ENCODE data around the gene FBXW4. TPM values are rescaled to one million over a fixed set of nuclear protein-coding genes. Genes with fewer than 3 reads are reported as not detected.

The FBXW4 gene
- total and polyA plus RNA-seq, 8 donors: 36.6 to 95.3 (median 42.6) TPM

GRCh38 chr10:101619983-101620382 is 75.0 kb downstream of the FBXW4 start:
- no peak for DNase-seq
- Histone ChIP-seq H3K27ac (no peak overlapping the region), H3K4me1 (no peaks in the 10 kb centered on the region), H3K36me3 (peaks cover 22 to 97% (median 91%) of the 10 kb centered on the region in 4 donors), H3K27me3 (no peaks in the 10 kb centered on the region), H3K4me3 (no peak overlapping the region), H3K9me3 (no peaks in the 10 kb centered on the region)
- 91 to 98% (median 97%) methylated on average over 6 of the region's 6 CpGs for WGBS, 5 donors
- TF ChIP-seq POLR2AphosphoS5 (IDR thresholded peaks at IDR 0.05) (no peak), EP300 (IDR thresholded peaks at IDR 0.05) (no peak), CTCF (IDR thresholded peaks at IDR 0.05) (no peak), POLR2A (IDR thresholded peaks at IDR 0.05) (no peak)
- intact Hi-C loops (cut with DNase I; ENCODE audit: low total_unique reads): no loop called here

- Histone ChIP-seq H3K36me3 (peaks cover 18 to 88% (median 80%) of the 10 kb centered on the region in 4 donors), H3K4me1 (no peaks in the 10 kb centered on the region), H3K27ac (no peak overlapping the region), H3K4me3 (no peak overlapping the region), H3K9me3 (no peaks in the 10 kb centered on the region), H3K27me3 (no peaks in the 10 kb centered on the region)
- 77 to 100% (median 94%) methylated on average over 2 of the region's 2 CpGs for WGBS, 5 donors
- no peak for DNase-seq
- intact Hi-C loops (cut with DNase I; ENCODE audit: low total_unique reads): no loop called here
- TF ChIP-seq EP300 (IDR thresholded peaks at IDR 0.05): no peak
- TF ChIP-seq CTCF (IDR thresholded peaks at IDR 0.05): no peak
- no peak for TF ChIP-seq POLR2A (IDR thresholded peaks at IDR 0.05)
- no peak for TF ChIP-seq POLR2AphosphoS5 (IDR thresholded peaks at IDR 0.05)
These were observed 76.1 kb downstream of the FBXW4 start for GRCh38 chr10:101618871-101619270.

GRCh38 chr10:101617824-101618568 is 77.0 kb downstream of the FBXW4 start:
- H3K4me3 ChIP-seq: no peak overlapping the region
- H3K27me3 ChIP-seq: no peaks in the 10 kb centered on the region
- no peaks in the 10 kb centered on the region for H3K4me1 ChIP-seq
- TF ChIP-seq POLR2A (IDR thresholded peaks at IDR 0.05): no peak
- no peak for TF ChIP-seq CTCF (IDR thresholded peaks at IDR 0.05)
- TF ChIP-seq EP300 (IDR thresholded peaks at IDR 0.05): no peak
- TF ChIP-seq POLR2AphosphoS5 (IDR thresholded peaks at IDR 0.05): no peak
- no peak overlapping the region for H3K27ac ChIP-seq
- peaks cover 13 to 83% (median 77%) of the 10 kb centered on the region in 4 donors for H3K36me3 ChIP-seq
- DNase-seq: no peak
- no peaks in the 10 kb centered on the region for H3K9me3 ChIP-seq
- intact Hi-C loops (cut with DNase I; ENCODE audit: low total_unique reads): no loop called here
- WGBS, 5 donors: 75 to 86% (median 79%) methylated on average over 4 of the region's 4 CpGs

GRCh38 chr10:101617102-101617823 is 77.7 kb downstream of the FBXW4 start:
- 81 to 91% (median 87%) methylated on average over 8 of the region's 8 CpGs for whole genome bisulfite sequencing, 5 donors

More at GRCh38 chr10:101617102-101617823, 77.7 kb downstream of the FBXW4 start:
- no peaks in the 10 kb centered on the region for H3K4me1 ChIP-seq
- peaks cover 13 to 83% (median 79%) of the 10 kb centered on the region in 4 donors for H3K36me3 ChIP-seq
- intact Hi-C loops (cut with DNase I; ENCODE audit: low total_unique reads): no loop called here
- H3K27ac ChIP-seq: no peak overlapping the region
- no peak overlapping the region for H3K4me3 ChIP-seq
- TF ChIP-seq CTCF (IDR thresholded peaks at IDR 0.05) (no peak), POLR2AphosphoS5 (IDR thresholded peaks at IDR 0.05) (no peak), POLR2A (IDR thresholded peaks at IDR 0.05) (no peak), EP300 (IDR thresholded peaks at IDR 0.05) (no peak)
- H3K9me3 ChIP-seq: no peaks in the 10 kb centered on the region
- DNase-seq: no peak
- no peaks in the 10 kb centered on the region for H3K27me3 ChIP-seq

All from stomach (tissue), 9 donors.